NCI-H82 treated with DMSO at 0.1 percent for 48 hours (cell line): ENCODE measurements around the gene MYLK.

Experiments
- DNase-seq: peaks from one replicate; lab custom pipeline; 2025; ENCODE audit not compliant: unreplicated experiment; lab: John Stamatoyannopoulos, UW

The MYLK gene

GRCh38 chr3:123878807-123879206 lies 5.3 kb downstream of the MYLK start:
- DNase-seq = no peak

DNA sequence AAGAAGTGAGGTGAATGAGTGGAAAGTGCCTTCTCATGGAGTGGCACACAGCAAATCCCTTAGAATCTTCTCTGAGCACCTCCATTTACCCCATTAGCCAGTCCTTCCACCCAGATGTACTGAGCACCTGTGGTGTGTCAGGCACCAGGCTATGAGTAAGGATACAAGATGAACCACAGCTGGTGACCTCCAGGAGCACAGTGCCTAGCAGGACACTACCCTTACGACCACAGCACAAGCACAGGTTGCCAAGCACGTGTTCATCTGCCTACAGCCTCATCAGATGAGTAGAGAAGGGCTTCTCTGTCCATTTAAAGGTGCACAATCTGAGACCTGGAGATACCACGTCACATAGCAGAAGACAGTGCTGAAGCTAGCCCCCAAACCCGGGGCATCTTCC lies 6.2 kb downstream of the MYLK start:
- no peak for DNase-seq

- no peak for DNase-seq
These were observed 6.7 kb downstream of the MYLK start for GRCh38 chr3:123877466-123877865.

DNA sequence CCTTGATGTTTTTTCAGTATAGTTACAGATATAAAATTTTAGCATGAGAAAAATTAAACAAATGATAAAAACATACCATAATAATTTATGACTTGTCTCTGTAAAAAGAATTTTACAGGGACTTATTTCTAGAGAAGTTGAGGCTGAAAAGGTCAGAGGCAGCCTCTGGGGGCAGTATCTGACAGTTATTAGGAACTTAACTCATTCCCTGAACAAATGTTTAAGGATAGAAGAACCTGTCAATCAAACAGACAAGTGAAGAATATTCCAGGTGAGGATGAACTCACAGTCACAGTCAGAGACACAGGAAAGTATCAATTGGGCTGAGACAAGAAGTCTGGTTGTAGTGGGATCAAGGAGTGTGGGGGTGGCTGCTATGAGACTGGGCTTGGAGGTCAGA lies 7.3 kb downstream of the MYLK start:
- DNase-seq = no peak

GRCh38 chr3:123872621-123873020 lies 11.5 kb downstream of the MYLK start:
- DNase-seq = no peak

DNA sequence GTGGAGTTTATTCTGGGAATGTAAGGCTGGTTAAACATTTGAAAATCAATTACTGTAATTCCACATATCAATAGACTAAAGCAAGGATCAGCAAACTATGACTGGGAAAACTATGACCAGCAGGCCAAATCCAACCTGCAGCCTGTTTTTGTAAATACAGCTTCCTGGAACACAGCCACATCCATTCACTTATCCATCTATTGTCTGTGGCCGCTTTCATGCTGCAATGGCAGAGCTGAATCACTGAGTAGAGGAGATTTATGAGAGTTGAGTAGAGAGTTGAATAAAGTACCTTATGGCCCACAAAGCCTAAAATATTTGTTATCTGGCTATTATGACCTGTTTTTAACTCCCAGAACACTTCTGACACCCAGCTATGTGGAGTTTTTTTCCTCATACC lies 12.2 kb downstream of the MYLK start:
- DNase-seq = no peak

DNA sequence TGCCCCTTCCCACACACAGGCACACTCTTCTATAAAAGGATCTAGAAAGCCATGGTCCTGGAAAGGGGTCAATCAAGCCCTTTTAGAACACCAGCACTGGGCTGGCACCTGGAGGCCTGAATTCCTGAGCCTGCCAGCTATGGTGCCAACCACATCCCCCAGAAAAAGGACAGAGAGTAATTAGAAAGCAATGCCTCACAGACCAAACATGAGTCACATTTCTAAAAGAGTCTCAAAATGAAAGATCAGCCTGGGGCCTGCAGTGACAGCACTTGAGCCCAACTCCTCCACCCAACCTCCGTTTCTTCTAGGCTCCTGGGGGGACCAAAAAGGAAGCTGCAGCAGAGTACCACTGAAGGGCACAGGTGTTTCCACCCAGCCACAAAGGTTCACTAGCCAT lies 14.1 kb downstream of the MYLK start:
- DNase-seq = no peak

GRCh38 chr3:123869165-123869564 lies 15.0 kb downstream of the MYLK start:
- no peak for DNase-seq

GRCh38 chr3:123864706-123865105 lies 19.4 kb downstream of the MYLK start:
- DNase-seq = no peak

DNA sequence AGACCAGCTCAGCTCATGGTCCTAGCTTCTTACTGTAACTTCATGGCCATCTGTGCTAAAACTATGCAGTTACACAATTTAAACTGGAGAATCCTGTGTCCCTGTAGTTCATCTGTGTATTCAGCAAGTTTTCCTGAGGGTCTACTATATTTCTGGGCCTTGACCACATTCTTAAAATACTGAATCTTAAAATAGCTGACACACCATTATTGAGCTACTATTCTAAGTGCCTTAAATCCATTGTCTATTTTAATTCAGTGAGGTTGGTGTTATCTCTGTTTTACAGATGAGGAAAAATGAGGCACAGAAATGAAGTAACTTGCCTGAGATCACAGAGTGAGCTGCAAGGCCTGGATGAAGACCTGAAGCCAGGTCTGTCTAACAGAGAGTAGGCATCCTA lies 22.0 kb downstream of the MYLK start:
- DNase-seq = no peak

DNA sequence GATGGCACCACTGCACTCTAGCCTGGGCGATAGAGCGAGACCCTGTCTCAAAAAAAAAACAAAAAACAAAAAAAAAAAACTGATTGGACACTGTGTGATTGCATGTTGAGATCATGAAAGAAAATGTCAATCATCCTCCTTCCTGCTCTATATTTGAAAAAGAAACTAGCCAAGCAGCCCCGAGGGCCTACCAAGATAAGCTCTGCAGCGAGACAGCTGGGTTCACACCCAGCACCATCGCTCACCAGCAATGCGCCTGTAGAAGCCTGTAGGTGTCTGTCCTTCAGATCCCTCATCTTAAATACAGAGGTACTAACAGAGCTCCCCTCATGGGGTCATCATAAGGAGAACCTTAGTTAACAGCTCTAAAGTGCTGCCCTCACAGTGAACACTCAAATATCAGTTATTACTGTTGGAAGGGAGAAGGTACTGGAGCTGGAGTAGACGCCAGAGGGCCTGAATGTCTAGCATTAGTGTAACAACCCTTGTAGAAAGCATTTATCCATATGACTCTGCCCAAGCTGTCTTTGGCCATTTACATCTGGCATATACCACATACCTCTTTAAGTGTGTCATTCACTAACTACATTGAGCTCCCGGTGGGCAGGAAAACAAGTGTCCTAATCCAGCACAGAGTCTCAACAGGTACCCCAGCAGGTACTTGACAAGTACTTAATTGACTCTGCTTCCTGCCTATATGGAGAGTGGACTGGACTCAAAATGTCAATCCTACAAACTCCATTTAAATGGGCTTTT lies 22.9 kb downstream of the MYLK start:
- DNase-seq = no peak

DNA sequence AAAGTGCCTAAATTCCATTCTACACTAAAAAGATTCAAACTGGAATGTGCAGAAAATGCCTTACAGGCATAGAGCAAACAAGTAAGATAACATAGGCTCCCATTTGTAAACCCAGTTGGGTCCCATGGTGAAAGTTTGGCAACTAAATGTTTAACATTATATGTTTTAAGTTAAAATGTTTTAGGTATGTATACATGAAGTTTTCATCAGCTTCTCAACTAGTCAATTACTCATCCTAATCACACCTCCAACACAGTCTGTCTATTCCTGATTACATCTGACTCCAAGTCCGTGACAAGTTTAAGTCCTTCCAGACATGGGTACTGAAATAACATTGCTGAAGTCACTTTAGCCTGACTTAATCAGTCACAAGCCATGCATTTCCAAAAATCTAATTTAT lies 25.0 kb downstream of the MYLK start:
- DNase-seq = no peak

DNA sequence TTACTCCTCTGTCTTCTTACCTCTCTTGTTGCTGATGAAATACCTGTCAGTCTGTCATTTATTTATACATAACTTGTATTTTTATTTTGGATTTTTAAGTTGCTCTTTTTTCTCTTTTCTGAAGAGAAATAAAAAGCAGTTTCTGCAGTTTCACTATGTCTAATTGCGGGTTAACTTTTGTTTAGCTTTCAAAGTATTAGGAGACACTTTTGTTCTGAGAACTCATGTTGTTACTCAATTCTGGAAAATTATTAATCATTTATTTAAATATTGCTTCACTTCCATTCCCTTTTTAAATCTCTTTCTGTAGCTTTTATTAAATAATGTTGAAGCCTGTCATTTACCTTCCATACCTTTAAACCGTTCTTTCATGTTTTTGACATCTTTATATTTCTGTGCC lies 29.2 kb downstream of the MYLK start:
- DNase-seq = no peak

- DNase-seq = no peak
These were observed 30.3 kb downstream of the MYLK start for GRCh38 chr3:123853686-123854372.

GRCh38 chr3:123847209-123847608 lies 36.9 kb downstream of the MYLK start:
- DNase-seq = no peak

DNA sequence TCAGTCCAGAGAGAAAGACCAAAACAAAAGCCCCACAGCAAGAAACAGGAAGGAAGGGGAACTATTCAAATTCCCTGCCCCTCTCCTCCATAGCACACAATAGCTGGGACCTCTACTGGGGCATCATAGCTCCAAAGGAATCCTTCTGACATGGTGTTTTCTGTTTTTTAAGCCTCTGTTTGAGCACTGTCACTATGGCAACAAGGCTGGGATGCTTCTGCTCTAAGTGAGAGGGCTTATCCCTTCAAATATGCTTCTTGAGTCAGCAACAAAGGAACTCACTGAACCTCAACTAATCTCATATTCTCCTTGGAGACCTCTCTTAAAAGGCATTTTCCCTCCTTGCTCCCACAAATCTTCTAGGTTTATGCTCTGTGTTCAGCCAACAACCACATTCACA lies 40.5 kb downstream of the MYLK start:
- DNase-seq = peak; percentile 56

DNA sequence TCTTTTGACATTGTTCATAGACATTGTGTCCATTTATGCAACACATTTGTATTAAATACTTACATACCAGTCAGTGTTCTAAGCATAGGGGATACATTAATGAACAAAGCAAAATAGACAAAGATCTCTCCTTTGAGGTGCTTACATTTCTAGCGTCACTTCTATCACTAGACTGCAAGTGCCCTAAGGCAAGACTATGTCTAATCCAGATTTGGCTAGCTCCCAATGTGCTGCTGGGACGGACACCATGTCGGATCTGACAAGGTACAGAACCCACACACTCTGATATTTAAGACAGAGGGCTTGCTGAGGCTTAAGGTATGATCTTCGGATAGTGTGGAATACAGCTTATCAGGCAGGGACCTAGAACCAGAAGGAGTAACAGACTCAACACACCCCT lies 41.4 kb downstream of the MYLK start:
- DNase-seq = no peak

DNA sequence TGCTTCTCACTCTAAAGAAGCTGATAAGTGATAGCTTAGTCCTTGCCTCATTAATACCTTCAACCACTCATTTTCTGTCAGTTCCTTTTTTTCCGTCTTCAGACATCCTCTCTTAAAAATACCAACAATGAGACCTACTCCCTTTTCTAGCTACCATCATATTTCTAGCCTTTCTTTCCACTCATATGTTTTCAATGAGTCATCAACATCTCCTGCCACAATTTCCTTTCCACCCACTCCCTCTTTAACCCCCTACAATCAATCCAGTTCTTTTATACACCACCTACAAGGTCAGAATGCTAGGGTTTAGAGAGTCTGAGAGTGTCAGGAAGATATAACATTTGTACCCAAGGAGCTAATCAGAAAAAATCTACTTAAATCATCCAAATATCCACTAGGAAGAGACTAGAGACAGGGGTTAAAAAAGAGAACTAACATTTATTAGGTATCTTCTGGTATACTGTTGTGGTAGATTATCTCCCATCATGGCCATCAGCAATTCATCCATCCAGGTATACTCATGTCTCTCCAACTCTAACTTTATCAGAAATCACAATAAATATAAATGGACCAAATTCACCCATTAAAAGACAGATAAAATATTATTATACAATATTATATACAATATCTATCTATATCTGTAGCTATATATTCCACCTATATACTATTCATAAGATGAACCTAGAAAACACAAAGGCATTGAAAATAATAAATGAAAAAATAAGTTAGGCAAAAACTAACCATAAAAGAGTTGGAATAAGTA lies 42.5 kb downstream of the MYLK start:
- no peak for DNase-seq

GRCh38 chr3:123840961-123841360 lies 43.2 kb downstream of the MYLK start:
- DNase-seq = no peak

DNA sequence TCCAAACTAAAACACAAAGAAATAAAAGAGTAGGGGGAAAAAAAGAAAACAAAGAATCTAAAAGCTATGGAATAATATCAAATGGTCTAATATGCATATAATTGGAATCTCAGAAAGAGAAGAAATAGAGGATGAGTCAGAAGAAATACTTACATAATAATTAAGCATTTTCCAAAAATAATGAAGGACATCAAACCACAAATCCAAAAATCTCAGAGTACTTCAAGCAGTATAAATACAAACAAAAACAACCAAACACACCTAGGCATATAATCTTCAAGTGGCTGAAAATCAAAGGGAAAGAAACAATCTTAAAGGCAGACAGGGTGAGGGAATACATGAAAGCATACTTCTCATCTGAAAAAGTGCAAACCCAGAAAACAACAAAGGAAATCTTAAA lies 46.3 kb downstream of the MYLK start:
- no peak for DNase-seq

GRCh38 chr3:123834631-123835030 lies 49.5 kb downstream of the MYLK start:
- DNase-seq = no peak

GRCh38 chr3:123833398-123833785 lies 50.7 kb downstream of the MYLK start:
- DNase-seq = no peak
